ENCODE results near the gene METTL1.
A peak's percentile ranks its signal among the peaks of the same experiment; 100 is the strongest.

METTL1 gene

GRCh38 chr12:57735952-57736740 is 35.8 kb downstream of the METTL1 start:
- no peak for DNase-seq

- DNase-seq: no peak
These were observed 36.6 kb downstream of the METTL1 start for GRCh38 chr12:57735198-57735855.

GRCh38 chr12:57734591-57734990 is 37.3 kb downstream of the METTL1 start:
- no peak for DNase-seq

- DNase-seq: no peak
These were observed 38.0 kb downstream of the METTL1 start for GRCh38 chr12:57733928-57734327.

- no peak for DNase-seq
These were observed 38.9 kb downstream of the METTL1 start for GRCh38 chr12:57732726-57733593.

GRCh38 chr12:57732270-57732669 is 39.6 kb downstream of the METTL1 start:
- DNase-seq: no peak

- DNase-seq: no peak
These were observed 40.4 kb downstream of the METTL1 start for GRCh38 chr12:57731411-57732080.

GRCh38 chr12:57730336-57731067 is 41.4 kb downstream of the METTL1 start:
- DNase-seq: no peak

- no peak for DNase-seq
These were observed 42.5 kb downstream of the METTL1 start for GRCh38 chr12:57729321-57729844.

GRCh38 chr12:57727758-57728395 is 44.0 kb downstream of the METTL1 start:
- DNase-seq: no peak

- DNase-seq: no peak
These were observed 44.8 kb downstream of the METTL1 start for GRCh38 chr12:57726884-57727757.

GRCh38 chr12:57726151-57726883 is 45.6 kb downstream of the METTL1 start:
- peak; percentile 39 for DNase-seq

GRCh38 chr12:57725851-57726150 is 46.1 kb downstream of the METTL1 start:
- no peak for DNase-seq

- no peak for DNase-seq
These were observed 46.8 kb downstream of the METTL1 start for GRCh38 chr12:57724936-57725740.

GRCh38 chr12:57724003-57724935 is 47.6 kb downstream of the METTL1 start:
- DNase-seq: no peak

- no peak for DNase-seq
These were observed 48.3 kb downstream of the METTL1 start for GRCh38 chr12:57723630-57723962.

- no peak for DNase-seq
These were observed 48.9 kb downstream of the METTL1 start for GRCh38 chr12:57722716-57723629.
